Measurements from ENCODE around the gene ACYP1.

Gene ACYP1

GRCh38 chr14:75042035-75042434 lies 21.8 kb downstream of the ACYP1 start:
- Histone ChIP-seq H3K9me3 (replicated peaks; ENCODE audit: insufficient read depth, low read length) (no peaks in the 10 kb centered on the region), H3K4me3 (ENCODE audit: low read length) (no peak overlapping the region), H3K79me2 (ENCODE audit: low read length) (no peaks in the 10 kb centered on the region), H3K4me2 (ENCODE audit: low read depth, low read length) (no peak overlapping the region), H4K20me1 (ENCODE audit: insufficient read depth, low read length) (no peaks in the 10 kb centered on the region), H3K9me2 (replicated peaks; ENCODE audit: insufficient read depth, low read length) (no peaks in the 10 kb centered on the region), H3K36me3 (replicated peaks; ENCODE audit: insufficient read depth, low read length) (no peaks in the 10 kb centered on the region), H2AFZ (ENCODE audit: low read length) (no peak overlapping the region), H3K9ac (ENCODE audit: low read length) (no peak overlapping the region), H3K27me3 (replicated peaks; ENCODE audit: insufficient read depth, low read length) (no peaks in the 10 kb centered on the region), H3K27ac (ENCODE audit: low read length) (no peak overlapping the region), H3K4me1 (ENCODE audit: low read length) (no peaks in the 10 kb centered on the region), H3F3A (ENCODE audit: insufficient read depth, low read length) (no peaks in the 10 kb centered on the region)
- no peak for DNase-seq
- TF ChIP-seq EZH2 (optimal IDR thresholded peaks at IDR 0.05; ENCODE audit: low read depth, low read length) (no peak), EZH2phosphoT487 (IDR thresholded peaks at IDR 0.05; ENCODE audit: low read length) (no peak), CTCF (IDR thresholded peaks at IDR 0.05; ENCODE audit: low read length) (no peak)

- Histone ChIP-seq H3K4me1 (ENCODE audit: low read length) (no peaks in the 10 kb centered on the region), H3K9me2 (replicated peaks; ENCODE audit: insufficient read depth, low read length) (no peaks in the 10 kb centered on the region), H3K36me3 (replicated peaks; ENCODE audit: insufficient read depth, low read length) (no peaks in the 10 kb centered on the region), H3K4me3 (ENCODE audit: low read length) (no peak overlapping the region), H3K4me2 (ENCODE audit: low read depth, low read length) (no peak overlapping the region), H3K27me3 (replicated peaks; ENCODE audit: insufficient read depth, low read length) (no peaks in the 10 kb centered on the region), H4K20me1 (ENCODE audit: insufficient read depth, low read length) (no peaks in the 10 kb centered on the region), H3K27ac (ENCODE audit: low read length) (no peak overlapping the region), H3K79me2 (ENCODE audit: low read length) (no peaks in the 10 kb centered on the region), H2AFZ (ENCODE audit: low read length) (no peak overlapping the region), H3K9me3 (replicated peaks; ENCODE audit: insufficient read depth, low read length) (no peaks in the 10 kb centered on the region), H3K9ac (ENCODE audit: low read length) (no peak overlapping the region), H3F3A (ENCODE audit: insufficient read depth, low read length) (no peaks in the 10 kb centered on the region)
- TF ChIP-seq EZH2 (optimal IDR thresholded peaks at IDR 0.05; ENCODE audit: low read depth, low read length), result no peak
- no peak for TF ChIP-seq CTCF (IDR thresholded peaks at IDR 0.05; ENCODE audit: low read length)
- TF ChIP-seq EZH2phosphoT487 (IDR thresholded peaks at IDR 0.05; ENCODE audit: low read length), result no peak
- DNase-seq, result no peak
Measured at GRCh38 chr14:75041613-75042012, 22.2 kb downstream of the ACYP1 start.

- DNase-seq, result no peak
- no peak overlapping the region for H2AFZ ChIP-seq (ENCODE audit: low read length)
- no peak overlapping the region for H3K4me3 ChIP-seq (ENCODE audit: low read length)
- no peaks in the 10 kb centered on the region for H3F3A ChIP-seq (ENCODE audit: insufficient read depth, low read length)
- no peaks in the 10 kb centered on the region for H3K4me1 ChIP-seq (ENCODE audit: low read length)
- no peaks in the 10 kb centered on the region for H3K9me2 ChIP-seq (replicated peaks; ENCODE audit: insufficient read depth, low read length)
- H3K9me3 ChIP-seq (replicated peaks; ENCODE audit: insufficient read depth, low read length), result no peaks in the 10 kb centered on the region
- H3K27me3 ChIP-seq (replicated peaks; ENCODE audit: insufficient read depth, low read length), result no peaks in the 10 kb centered on the region
- no peak for TF ChIP-seq CTCF (IDR thresholded peaks at IDR 0.05; ENCODE audit: low read length)
- no peak for TF ChIP-seq EZH2phosphoT487 (IDR thresholded peaks at IDR 0.05; ENCODE audit: low read length)
- TF ChIP-seq EZH2 (optimal IDR thresholded peaks at IDR 0.05; ENCODE audit: low read depth, low read length), result no peak
- no peak overlapping the region for H3K4me2 ChIP-seq (ENCODE audit: low read depth, low read length)
- H3K27ac ChIP-seq (ENCODE audit: low read length), result no peak overlapping the region
- H4K20me1 ChIP-seq (ENCODE audit: insufficient read depth, low read length), result no peaks in the 10 kb centered on the region
- no peaks in the 10 kb centered on the region for H3K36me3 ChIP-seq (replicated peaks; ENCODE audit: insufficient read depth, low read length)
- H3K9ac ChIP-seq (ENCODE audit: low read length), result no peak overlapping the region
- H3K79me2 ChIP-seq (ENCODE audit: low read length), result no peaks in the 10 kb centered on the region
Measured at GRCh38 chr14:75040959-75041358, 22.9 kb downstream of the ACYP1 start.

Data from MM.1S (cell line).